Lower lobe of right lung (tissue), 2 donors: Measurements from ENCODE around the gene MAP3K5. TPM values are rescaled to one million over a fixed set of nuclear protein-coding genes. Genes with fewer than 3 reads are reported as not detected.

Source experiments
- ATAC-seq, 2 donors: fragments of 200-7000 bp; cut with Tn5 transposase; one replicate each; pipeline ENCODE4 v1.9.1; 2020 to 2022; ENCODE audit warnings: mild to moderate bottlenecking in 2 of 2, moderate library complexity in 2 of 2
- DNase-seq: peaks from one replicate; pipeline ENCODE4 v3.0.0-alpha.2; 2020
- H3K27ac ChIP-seq: fragments of 200-600 bp; one replicate; pipeline ENCODE4 v1.8.0; 2022
- H3K27me3 ChIP-seq: fragments of 200-600 bp; one replicate; pipeline ENCODE4 v1.8.0; 2022; ENCODE audit warnings: low read depth
- H3K36me3 ChIP-seq: fragments of 200-600 bp; one replicate; pipeline ENCODE4 v1.8.0; 2022; ENCODE audit warnings: mild to moderate bottlenecking
- H3K4me1 ChIP-seq: fragments of 200-600 bp; one replicate; pipeline ENCODE4 v1.8.0; 2022
- H3K4me3 ChIP-seq: fragments of 200-600 bp; one replicate; pipeline ENCODE4 v1.8.0; 2022; ENCODE audit warnings: mild to moderate bottlenecking
- H3K9me3 ChIP-seq: fragments of 200-600 bp; one replicate; pipeline ENCODE4 v1.8.0; 2022
- intact Hi-C: fragments of 100-400 bp; cut with DNase I; formaldehyde crosslinking; loops from one replicate; pipeline ENCODE4 v1.11.0; 2022
- total RNA-seq: library from RNA; stranded (reverse); fragmentation: NEBNext Ultra II Directional; extraction: Animal tissue kit (Norgen Biotek cat#: 25700); gene quantifications from one replicate; pipeline ENCODE4 v1.2.1, GENCODE V29; 2021
- TF ChIP-seq, protein P1 (sequence below): fragments of 200-600 bp; IDR thresholded peaks from one replicate; pipeline ENCODE4 v1.8.0; 2022; ENCODE audit warnings: antibody characterized with exemption, mild to moderate bottlenecking
- donor health status: DM: no; HTN: yes; CAD: no; lungs with severe emphysema.

The MAP3K5 gene
- total RNA-seq, 1 donor from 2014 or later: 32.0 TPM

DNA sequence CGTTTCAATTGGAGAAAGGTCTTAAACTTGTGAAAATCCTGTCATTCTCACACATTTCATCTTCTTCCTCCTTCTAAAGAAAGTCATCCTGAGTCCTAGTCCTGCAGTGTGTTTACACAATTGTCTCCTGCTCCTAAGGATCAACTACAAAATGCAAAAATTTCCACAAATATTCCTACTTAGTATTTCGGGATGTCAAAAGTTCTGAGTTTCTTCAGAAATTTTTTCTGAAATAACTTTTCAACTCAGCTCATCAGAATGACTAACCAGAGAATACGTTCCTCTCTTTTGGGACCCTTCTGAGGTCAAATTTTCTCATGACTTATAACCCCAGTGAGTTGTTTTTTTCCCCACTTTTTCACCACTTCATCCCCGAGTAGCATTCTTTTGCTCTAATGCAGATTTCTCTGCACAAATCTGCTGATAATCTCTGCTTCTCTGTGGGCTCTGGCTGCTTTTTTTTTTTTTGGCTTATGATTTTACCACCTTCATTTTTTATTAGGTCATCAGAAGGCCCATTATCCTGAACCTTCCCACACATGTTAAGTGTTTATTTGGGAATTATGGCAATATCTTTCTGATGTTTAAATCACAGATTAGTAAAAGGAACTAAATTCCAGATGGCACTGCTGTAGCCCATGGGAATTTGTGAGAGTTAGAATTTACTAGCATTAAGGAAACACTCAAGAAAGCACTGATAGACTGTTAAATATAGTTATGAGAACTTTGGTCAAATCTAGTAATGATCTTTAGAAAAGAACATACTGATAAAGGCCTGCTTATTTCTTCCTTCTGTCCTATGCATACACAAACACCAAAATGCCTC lies 41.4 kb downstream of the MAP3K5 start:
- H3K4me3 ChIP-seq: no peak overlapping the region
- H3K27ac ChIP-seq: peak overlapping the region; percentile 20
- no peaks in the 10 kb centered on the region for H3K9me3 ChIP-seq
- no peak for ATAC-seq
- DNase-seq: no peak
- no peaks in the 10 kb centered on the region for H3K27me3 ChIP-seq
- TF ChIP-seq, protein P1, sequence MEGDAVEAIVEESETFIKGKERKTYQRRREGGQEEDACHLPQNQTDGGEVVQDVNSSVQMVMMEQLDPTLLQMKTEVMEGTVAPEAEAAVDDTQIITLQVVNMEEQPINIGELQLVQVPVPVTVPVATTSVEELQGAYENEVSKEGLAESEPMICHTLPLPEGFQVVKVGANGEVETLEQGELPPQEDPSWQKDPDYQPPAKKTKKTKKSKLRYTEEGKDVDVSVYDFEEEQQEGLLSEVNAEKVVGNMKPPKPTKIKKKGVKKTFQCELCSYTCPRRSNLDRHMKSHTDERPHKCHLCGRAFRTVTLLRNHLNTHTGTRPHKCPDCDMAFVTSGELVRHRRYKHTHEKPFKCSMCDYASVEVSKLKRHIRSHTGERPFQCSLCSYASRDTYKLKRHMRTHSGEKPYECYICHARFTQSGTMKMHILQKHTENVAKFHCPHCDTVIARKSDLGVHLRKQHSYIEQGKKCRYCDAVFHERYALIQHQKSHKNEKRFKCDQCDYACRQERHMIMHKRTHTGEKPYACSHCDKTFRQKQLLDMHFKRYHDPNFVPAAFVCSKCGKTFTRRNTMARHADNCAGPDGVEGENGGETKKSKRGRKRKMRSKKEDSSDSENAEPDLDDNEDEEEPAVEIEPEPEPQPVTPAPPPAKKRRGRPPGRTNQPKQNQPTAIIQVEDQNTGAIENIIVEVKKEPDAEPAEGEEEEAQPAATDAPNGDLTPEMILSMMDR: no peak
- intact Hi-C loops: no loop called here
- no peaks in the 10 kb centered on the region for H3K36me3 ChIP-seq
- peaks cover 41% of the 10 kb centered on the region for H3K4me1 ChIP-seq

DNA sequence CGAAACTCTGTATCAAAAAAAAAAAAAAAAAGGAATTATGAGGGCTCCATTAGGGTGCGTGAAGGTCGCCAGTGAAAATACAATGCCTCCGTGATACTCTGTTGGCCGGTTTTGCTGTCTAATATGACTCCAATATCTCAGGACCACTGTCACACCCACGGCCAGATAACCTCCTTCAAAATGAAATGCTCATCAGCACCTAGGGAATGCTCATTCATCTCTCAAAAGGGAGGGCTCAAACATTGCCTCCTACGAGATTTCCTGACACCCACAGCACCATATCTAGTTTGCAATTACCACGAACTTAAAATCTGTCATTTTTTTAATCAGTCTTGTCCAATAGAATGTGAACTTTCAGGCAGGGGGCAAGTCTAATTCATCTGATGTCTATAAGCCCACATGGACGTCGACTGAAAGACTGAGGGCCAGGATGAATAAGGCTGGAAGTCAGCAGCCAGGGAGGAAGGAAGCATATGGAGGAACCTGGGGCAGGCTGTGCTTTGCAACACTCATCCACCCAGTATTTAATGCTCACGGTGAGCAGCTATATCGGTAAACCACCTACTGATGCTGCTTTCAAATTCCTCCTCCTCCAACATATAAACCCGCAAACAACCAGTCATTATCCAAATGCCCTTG lies 42.8 kb downstream of the MAP3K5 start:
- TF ChIP-seq, protein P1: no peak
- H3K27me3 ChIP-seq: no peaks in the 10 kb centered on the region
- no peaks in the 10 kb centered on the region for H3K36me3 ChIP-seq
- intact Hi-C loops: no loop called here
- no peaks in the 10 kb centered on the region for H3K9me3 ChIP-seq
- ATAC-seq (no peak), DNase-seq (no peak)
- no peak overlapping the region for H3K4me3 ChIP-seq
- peaks cover 41% of the 10 kb centered on the region for H3K4me1 ChIP-seq
- H3K27ac ChIP-seq: no peak overlapping the region

DNA sequence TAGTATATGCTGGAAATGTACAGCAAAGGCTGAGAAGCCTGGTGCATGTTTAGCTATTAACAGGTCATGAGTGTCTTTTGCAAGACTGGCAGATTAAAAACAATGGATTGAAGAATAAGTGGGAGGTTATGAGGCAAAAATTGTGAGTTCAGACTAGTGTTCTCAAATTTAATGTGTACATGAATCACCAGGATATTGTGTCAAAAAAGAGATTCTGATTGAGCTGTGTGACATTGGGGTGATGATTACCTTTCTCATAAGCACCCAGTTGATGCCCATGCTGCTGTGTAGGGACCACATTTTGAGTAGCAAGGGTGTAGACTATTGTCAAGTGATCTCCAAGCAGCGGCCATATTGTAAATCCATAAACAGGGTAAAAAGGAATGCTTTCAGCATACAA lies 44.8 kb downstream of the MAP3K5 start:
- no peaks in the 10 kb centered on the region for H3K36me3 ChIP-seq
- DNase-seq (no peak), ATAC-seq (no peak)
- H3K27ac ChIP-seq: no peak overlapping the region
- no peaks in the 10 kb centered on the region for H3K9me3 ChIP-seq
- no peaks in the 10 kb centered on the region for H3K27me3 ChIP-seq
- intact Hi-C loops: no loop called here
- no peak overlapping the region for H3K4me3 ChIP-seq
- H3K4me1 ChIP-seq: peaks cover 27% of the 10 kb centered on the region
- TF ChIP-seq, protein P1: no peak

DNA sequence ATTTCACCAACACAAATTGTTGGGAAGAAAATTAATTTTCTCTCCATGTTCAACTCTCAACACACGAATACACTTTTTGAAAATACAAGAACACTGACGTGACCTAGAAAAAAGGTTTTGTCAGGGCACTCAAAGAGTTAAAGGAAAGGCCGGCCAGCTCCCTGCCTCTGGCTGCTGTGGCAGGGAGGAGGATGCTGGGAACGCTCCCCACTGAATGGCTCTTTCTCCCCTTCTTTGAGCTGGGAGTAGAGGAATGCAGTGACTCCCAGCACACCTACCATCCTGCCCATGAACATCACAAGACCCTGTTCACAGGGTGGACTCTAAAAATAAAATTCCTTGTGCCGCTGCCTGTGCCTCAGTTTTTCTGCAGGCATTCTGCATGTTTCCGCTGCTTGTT lies 47.0 kb downstream of the MAP3K5 start:
- intact Hi-C loops: no loop called here
- TF ChIP-seq, protein P1: no peak
- Histone ChIP-seq H3K27me3 (no peaks in the 10 kb centered on the region), H3K9me3 (no peaks in the 10 kb centered on the region), H3K36me3 (no peaks in the 10 kb centered on the region), H3K4me3 (no peak overlapping the region), H3K27ac (no peak overlapping the region), H3K4me1 (peaks cover 5% of the 10 kb centered on the region)
- DNase-seq (no peak), ATAC-seq (no peak)

DNA sequence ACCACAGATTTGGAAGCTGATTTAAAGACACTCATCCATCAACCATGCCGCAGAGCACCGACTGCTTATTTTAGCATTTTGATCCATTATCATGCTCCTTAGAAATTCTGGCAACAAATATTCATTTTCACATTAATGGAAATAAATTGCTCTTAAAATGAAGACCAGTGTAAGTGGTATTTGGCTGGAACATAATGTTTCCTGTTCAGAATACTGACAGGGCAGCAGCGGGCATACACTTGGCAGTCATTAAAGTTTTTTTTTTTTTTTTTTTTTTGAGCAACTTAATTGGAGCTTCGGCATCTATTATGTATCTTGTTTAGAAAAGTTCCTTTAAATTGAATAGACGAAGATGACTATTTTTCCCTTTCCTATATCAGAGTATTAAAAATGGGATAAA lies 47.4 kb downstream of the MAP3K5 start:
- H3K27ac ChIP-seq: no peak overlapping the region
- intact Hi-C loops: no loop called here
- H3K36me3 ChIP-seq: no peaks in the 10 kb centered on the region
- no peak overlapping the region for H3K4me3 ChIP-seq
- H3K9me3 ChIP-seq: no peaks in the 10 kb centered on the region
- no peak for ATAC-seq
- TF ChIP-seq, protein P1: no peak
- peaks cover under 1% of the 10 kb centered on the region for H3K4me1 ChIP-seq
- H3K27me3 ChIP-seq: no peaks in the 10 kb centered on the region
- DNase-seq: no peak
